RCC 7860 (cell line): Measurements from ENCODE around the gene NDUFS1.

Experiments used
- DNase-seq: peaks from one replicate; pipeline ENCODE4 v3.0.0-alpha.2; 2015; ENCODE audit warnings: low spot score
- FAIRE-seq: peaks from 2 replicates; lab custom pipeline; 2012; peaks lifted over from hg19 to GRCh38; lab: Jason Lieb, UNC

NDUFS1 gene

DNA sequence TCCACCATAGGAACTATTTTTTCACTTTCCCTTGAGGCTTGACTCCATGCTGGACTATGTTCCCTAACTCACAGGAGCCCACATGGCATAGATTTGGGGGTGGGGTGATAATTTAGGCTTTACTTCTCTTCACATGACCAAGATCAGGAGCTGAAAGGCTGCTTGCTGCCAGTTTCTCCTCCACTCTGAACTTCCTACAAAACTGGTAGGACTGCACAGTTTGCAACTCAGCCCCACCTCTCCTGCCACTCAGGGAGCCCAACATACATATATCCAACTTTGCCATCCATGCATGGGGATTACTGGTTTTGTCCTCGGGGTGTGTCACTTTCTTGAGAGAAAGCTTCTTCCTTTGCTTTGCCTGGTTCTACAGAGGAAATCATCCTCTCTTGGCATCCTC is 87.4 kb downstream of the NDUFS1 start:
- DNase-seq (no peak), FAIRE-seq (no peak)

DNA sequence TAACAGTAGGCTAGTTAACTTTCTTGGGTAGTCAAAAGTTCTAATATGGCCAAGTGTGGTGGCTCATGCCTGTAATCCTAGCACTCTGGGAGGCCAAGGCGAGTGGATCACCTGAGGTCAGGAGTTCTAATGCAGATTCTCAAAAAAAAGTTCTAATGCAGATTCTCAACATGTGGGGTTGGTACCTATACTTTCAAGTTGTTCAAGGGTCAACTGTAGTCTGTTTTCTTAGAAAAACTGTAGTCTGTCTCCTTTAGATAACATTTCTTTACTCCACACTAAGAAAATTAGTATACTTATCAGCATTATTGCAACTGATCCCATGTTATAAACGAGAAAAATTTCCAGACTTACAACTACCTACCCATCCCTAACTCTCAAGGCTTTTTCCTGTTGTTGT is 89.8 kb downstream of the NDUFS1 start:
- no peak for FAIRE-seq

DNA sequence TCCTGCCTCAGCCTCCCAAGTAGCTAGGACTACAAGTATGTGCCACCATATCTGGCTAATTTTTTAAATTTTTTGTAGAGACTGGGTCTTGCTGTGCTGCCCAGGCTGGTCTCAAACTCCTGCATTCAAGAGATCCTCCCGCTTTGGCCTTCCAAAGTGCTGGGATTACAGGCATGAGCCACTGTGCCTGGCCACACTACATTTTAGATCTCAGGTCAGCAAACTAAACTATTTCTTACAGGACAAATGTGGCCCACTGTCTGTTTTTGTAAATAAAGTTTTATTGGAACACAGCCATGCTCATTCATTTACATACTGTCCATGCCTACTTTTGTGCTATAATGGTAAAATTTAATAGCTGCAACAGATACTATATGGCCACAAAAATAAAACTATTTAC is 91.0 kb downstream of the NDUFS1 start:
- no peak for FAIRE-seq

More for the DNA sequence above, 89.8 kb downstream of the NDUFS1 start:
- DNase-seq: no peak

More for the DNA sequence above, 91.0 kb downstream of the NDUFS1 start:
- no peak for DNase-seq
